Spleen (tissue), 7 donors: Measurements from ENCODE around the gene OR2M7.
"Not testable (repeated sequence)": the region's sequence is repeated elsewhere in the genome, so short reads cannot be mapped to it uniquely, and the experiment has no call there.

ENCODE experiments used
- CTCF ChIP-seq, 11 experiments: fragments of 200-600 bp in 7 of 11; fragments of 450-650 bp in 4 of 11; sonication (generic) in 4 of 11; IDR thresholded peaks in 8 of 11; conservative IDR thresholded peaks in 3 of 11; 1 replicate in 7 of 11; 2 replicates in 4 of 11; pipeline versions ENCODE4 v1.4.0 to v1.8.0; 2016 to 2021; ENCODE audit warnings: antibody characterized with exemption in 11 of 11, inconsistent platforms in 4 of 11, mild to moderate bottlenecking in 1 of 11
- POLR2A ChIP-seq, 3 donors: fragments of 450-650 bp; IDR thresholded peaks; one replicate each; pipeline ENCODE4 v1.5.1; 2017; ENCODE audit warnings: antibody characterized with exemption in 3 of 3, mild to moderate bottlenecking in 1 of 3
- POLR2AphosphoS5 ChIP-seq, 3 donors: sonication (generic); formaldehyde crosslinking; IDR thresholded peaks; one replicate each; pipeline ENCODE4 v1.5.1; 2017; ENCODE audit warnings: antibody characterized with exemption in 3 of 3
- donor health status: DM: no; HTN: no; CAD: no; lungs with moderate emphysema.
- donor health status: DM: no; HTN: no; CAD: no.
- donor health status: DM: no; HTN: no; CAD: no.

GRCh38 chr1:248305672-248306071 is 18.7 kb downstream of the OR2M7 start:
- not testable (repeated sequence) for TF ChIP-seq POLR2AphosphoS5 (IDR thresholded peaks at IDR 0.05); CTCF (IDR thresholded peaks at IDR 0.05 in 8 of 11, conservative IDR thresholded peaks at IDR 0.05 in 3 of 11); POLR2A (IDR thresholded peaks at IDR 0.05)
